CD4-positive, alpha-beta T cell treated with Interleukin-6 at 100 ng/mL for 8 hours (primary cell): ENCODE results near the gene CFAP69.
"Not testable (repeated sequence)": the region's sequence is repeated elsewhere in the genome, so short reads cannot be mapped to it uniquely, and the experiment has no call there.

ENCODE experiments used
- DNase-seq: peaks from one replicate; pipeline ENCODE4 v3.0.0-alpha.2; 2020; ENCODE audit warnings: mixed read lengths, low spot score

CFAP69 gene

DNA sequence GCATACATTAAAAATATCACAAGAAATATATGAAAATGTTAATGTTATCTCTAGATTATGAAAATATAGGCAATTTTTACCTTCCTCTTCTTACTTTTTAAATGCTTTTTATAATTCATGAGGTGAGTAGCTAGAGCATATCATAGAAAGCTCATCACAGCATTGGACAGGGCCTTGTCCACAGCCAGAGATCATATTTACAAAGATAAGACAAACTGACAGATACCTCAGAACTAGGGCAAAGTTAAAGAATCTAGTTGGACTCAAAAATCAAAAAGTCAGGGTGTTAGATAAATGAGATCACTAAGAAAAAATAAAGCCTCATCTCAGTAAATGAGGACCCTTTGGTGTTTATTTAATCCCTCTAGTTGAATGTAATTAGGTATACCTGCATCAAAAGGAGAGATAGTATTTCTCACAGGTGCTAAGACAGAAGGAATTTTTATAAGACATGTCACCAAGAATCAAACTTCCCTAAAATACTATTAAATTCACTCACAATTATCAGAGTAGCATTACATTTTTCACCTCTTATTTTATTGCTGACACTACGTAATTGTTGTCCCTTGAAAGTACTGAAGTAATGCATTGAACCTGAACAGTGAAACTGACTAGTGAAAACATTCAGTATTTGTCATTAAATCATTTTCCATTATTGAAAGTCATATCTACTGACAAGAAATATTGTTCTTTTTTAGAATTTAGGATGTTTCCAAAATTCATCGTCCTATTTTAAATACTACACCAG, 25.6 kb downstream of the CFAP69 start:
- no peak for DNase-seq

DNA sequence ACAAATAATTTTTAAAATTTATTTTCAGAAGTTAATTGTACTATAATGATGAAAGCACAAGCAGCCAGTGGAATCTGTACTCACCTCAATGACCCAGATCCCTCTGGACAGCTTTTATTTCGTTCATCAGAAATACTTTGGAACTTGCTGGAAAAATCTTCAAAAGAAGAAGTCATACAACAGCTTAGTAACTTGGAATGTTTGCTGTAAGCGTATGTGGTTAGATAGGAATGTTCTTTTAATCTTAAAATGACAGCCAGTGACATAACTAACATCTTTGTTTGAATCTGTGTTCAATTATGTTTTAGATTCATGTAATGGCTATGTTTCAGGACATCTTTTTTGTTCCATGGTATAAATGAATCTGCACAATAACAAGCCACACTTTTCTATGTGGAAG, 26.8 kb downstream of the CFAP69 start:
- DNase-seq, result no peak

- DNase-seq, result no peak
Measured at GRCh38 chr7:90272242-90272641, 27.3 kb downstream of the CFAP69 start.

- DNase-seq, result no peak
Measured at GRCh38 chr7:90274161-90274560, 29.2 kb downstream of the CFAP69 start.

DNA sequence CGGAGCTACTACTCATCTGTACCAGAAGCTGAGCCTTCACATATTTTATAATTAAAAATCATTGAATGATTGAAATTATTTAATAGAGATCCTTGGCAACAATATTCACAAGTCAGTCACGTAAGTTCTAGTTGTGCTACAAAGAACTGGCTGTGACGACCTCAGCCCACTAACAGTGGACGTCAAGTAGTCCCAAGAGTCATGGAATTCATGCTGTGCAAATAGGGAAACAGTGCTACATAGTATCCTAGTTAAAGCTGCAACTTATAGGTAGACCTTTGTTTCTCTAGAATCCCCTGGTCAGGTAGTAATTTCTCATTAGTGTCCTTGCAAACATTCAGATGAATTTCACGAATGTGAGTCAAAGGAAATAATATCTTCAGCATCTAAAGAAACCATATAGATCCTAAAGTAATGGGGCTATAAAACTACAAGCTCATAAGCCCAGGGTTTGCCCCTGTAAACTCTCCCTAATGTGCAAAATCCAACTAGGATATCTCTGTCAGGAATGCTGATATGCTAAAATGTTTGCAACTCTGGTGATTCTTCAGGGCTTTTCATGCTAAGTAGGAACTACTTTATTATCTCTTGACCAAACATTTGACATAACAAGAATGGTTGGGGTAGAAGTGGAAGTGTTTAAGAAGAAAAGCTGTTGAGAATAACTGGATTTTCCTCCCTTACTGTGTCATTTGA, 31.2 kb downstream of the CFAP69 start:
- no peak for DNase-seq

DNA sequence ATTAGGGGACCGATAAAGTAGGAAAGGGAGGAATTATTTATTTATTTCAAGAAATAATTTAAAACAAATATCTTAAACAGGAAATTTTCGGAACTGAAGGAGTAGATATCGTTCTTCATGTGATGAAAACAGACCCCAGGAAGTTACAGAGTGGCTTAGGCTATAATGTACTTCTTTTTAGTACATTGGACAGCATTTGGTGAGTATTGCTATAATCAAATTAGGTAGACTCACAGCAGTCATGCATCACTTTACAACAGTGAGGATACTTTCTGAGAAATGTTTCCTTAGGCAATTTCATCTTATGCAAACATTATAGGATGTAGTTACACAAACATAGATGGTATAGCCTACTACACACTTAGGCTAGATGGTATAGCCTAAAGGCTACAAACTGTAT, 43.2 kb downstream of the CFAP69 start:
- DNase-seq, result no peak

DNA sequence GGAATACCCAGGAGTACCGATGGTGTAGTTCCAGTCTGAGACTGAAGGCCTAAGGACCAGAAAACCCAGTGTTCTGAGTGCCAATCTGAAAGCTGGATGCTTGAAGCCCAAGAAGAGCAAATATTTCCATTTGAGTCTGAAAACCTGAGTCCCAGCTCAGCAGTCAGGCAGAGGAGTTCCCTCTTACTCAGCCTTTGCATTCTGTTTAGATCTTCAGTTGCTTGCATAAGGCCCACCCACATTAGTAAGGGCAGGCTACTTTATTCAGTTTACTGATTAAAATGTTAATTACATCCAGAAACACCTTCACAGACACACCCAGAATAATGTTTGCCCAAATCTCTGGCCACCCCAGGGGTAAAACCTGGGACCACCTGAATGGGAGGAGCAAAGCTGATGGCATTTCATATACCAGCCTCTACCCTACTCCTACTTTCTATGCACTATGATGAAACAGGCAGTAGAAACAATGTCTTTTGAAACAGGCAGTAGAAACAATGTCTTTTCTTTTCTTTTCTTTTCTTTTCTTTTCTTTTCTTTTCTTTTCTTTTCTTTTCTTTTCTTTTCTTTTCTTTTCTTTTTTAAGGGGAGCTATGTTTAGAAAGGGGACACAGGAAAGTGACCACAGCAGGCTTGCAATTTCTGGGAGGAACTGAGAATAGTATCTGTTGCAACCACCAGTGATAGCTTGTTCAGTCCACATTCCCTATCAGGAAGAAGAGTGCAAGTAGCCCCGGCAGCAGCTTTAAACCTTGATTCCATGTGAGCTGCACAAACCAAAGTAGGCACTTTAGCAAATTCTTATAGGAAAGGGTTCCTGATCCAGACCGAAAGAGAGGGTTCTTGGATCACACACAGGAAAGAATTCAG, 45.5 kb downstream of the CFAP69 start:
- DNase-seq, result no peak

DNA sequence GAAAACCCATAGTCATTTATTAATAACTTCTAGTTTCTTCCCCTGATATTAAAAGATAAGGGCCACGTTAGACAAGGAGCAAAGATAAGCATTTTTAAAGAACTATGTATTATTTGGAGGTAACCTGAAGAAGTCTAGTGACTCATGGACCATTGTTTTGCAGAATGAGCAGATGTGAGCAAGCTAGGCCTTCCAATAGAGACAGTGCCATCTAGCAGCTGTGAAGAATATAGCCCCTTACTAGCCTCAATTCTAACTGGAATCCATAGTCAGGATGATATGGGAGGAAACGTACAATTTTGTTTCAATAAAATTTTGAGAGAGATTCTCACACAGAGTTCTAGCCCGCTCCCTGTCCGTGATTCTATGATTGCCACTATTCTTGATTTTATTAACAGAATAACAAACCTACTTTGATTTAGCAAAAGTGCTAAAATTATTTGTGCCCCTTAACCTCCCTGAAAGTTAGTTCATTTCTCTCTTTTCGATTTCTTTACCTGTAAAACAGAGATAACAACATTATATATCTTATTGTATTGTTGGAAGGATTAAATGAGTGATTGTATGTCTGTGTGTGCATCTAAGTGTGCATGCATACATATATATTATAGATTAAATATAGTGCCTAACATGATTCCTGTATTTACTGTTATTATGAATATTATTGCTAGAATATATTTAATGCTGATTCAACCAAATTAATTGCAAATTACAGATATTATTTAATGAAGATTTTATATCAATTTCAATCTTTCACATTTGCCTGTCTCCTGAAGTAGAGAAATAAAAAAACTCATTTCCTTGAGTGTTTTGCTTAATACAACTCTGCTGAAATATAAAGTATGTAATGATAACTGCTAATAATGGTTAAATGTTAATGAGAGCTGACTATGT, 53.4 kb downstream of the CFAP69 start:
- no peak for DNase-seq

- no peak for DNase-seq
Measured at GRCh38 chr7:90303241-90303640, 58.3 kb downstream of the CFAP69 start.

- DNase-seq, result no peak
Measured at GRCh38 chr7:90309872-90310271, 64.9 kb downstream of the CFAP69 start.

DNA sequence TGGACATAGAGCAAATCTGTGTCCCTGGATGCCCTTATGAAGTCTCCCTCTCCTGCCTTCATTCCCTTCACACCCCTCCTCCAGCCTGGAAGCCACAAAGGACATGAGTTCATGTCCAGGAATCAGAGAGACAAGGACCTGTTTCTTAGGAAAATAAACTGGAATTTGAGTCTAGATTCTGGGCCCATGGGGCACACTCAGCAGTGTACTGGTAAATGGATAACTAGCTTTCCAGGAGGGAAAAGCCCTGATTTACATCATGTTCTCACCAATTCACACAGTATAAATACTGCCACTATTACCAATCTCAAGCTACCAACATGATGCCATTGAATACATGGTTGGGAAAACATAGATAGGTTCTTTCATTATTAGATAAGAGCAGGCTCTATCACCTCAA, 66.2 kb downstream of the CFAP69 start:
- no peak for DNase-seq

DNA sequence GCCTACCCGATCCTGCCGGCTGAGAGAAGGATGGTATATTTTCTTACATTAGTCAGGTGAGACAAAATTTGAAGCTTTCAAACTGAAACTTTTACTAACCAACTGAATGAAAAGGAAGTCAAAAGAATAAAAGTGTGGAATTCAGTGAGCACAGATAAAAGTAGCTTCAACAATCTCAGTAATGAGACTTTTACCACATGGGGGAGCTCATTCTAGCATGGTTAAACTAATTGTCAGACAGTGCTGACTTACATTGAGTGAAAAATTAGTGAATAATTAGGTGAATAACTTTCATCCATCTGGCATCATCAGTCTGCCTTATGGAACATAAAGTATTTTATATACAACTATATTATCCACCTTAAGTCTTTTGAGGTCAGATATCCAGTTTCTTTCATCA, 67.8 kb downstream of the CFAP69 start:
- no peak for DNase-seq

GRCh38 chr7:90313907-90314306, 68.9 kb downstream of the CFAP69 start:
- no peak for DNase-seq

DNA sequence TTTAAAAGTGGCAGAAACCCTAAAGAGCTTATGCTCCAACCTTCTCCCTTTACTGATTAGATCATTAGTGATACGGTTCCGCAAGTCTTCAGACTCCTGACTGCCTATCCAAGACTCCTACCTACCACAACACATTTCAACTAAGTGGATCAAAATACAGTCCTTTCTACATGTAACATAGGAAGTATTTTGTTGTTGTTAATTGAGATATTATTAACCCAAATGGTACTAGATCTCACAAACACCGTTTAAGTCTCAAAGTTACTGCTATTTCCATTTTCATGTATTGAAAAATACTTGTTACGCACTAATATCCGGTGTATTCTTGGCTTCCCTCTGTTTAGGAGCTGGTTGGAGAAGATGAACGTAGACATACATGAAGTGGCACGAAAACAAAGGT, 75.0 kb downstream of the CFAP69 start:
- DNase-seq, result no peak

GRCh38 chr7:90320418-90320800, 75.4 kb downstream of the CFAP69 start:
- DNase-seq, result no peak

DNA sequence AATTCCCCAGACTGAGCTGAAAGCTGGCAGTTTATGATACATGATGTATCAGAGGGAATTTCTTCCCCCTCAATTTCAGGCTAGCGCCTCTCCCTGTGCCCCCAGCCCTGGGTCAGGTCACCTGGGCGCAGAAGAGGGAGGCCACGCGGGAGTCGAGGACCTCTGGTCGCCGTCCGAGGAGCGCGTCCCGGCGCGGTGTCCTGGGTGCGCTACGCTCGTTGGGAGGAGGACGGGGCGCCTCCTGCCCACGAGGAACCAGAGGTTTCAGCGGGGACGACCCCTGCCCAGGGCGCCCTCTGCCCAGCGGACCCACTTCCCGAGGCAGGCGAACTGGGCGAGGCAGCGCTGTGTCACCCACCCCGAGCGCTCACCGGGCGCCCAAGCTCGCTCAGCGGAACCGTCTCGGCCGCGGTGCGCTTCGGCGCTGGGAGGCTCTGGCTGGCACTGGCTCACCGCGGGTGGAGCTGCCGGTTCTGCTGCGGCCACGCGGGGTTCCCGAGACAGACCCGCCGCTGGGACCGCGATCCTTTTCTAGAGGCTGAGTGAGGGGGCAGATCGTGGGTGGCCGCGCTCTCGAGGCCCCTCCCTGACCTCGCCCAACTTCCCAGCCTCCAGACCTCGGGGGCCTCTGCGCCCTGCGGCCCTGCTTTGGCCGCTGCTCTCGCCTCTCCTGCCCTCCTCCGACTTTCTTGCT, 76.0 kb downstream of the CFAP69 start, which contains the start of gene FAM237B:
TSS of gene FAM237B (minus strand) at position 504 of the 694 bp plus-strand sequence. CDS start 1,556 bp downstream, outside the sequence.
- DNase-seq, result no peak

DNA sequence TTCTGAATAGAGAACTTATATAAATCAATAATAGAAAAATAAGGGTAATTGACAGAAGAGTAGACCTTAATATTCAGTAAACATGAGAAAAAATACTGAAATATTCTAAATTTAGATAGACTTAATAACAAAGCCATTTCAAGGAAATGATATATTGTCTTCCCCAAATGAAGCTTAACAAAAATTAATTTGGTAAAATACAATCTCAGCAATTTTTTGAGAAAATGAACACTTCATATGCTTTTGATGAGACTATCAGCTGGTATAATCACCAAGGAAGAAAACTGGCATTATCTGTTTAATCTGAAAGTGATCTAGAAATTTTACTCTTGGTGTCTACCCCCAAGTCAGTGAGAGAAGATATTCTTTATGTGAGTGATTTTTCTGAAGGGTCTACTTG, 77.9 kb downstream of the CFAP69 start:
- DNase-seq, result no peak

DNA sequence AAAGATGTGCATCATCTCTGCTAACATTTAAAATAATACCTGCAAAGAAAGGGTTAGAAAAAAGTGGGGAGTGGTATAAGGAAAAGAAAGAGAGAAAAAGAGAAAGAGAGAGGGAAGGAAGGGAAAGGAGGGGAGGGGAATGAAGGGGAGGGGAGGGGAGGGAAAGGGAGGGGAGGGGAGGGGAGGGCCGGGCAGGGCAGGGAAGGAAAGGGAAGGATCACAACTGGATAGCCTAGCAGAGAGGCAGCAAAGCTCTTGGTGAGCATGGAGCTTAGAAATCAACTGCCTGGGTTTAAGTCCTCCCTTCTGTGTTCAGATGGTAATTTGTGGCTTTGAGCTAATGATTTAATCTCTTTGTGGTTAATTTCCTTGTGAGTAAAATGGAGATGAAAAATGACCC, 81.5 kb downstream of the CFAP69 start:
- DNase-seq, result no peak

GRCh38 chr7:90334193-90334843, 89.3 kb downstream of the CFAP69 start:
- no peak for DNase-seq

- not testable (repeated sequence) for DNase-seq
Measured at GRCh38 chr7:90334926-90335325, 90.0 kb downstream of the CFAP69 start.

- DNase-seq, result no peak
Measured at GRCh38 chr7:90337106-90337505, 92.1 kb downstream of the CFAP69 start.
